GM12872 (cell line): ENCODE results near the gene MKX.

ENCODE experiments used
- CTCF ChIP-seq: IDR thresholded peaks from 3 replicates; pipeline ENCODE4 v1.5.1; 2011; ENCODE audit warnings: low read depth, mild to moderate bottlenecking, low read length, moderate library complexity; ENCODE audit not compliant: insufficient read depth

The MKX gene

GRCh38 chr10:27663621-27664020 is 82.0 kb downstream of the MKX start:
- no peak for TF ChIP-seq CTCF

- TF ChIP-seq CTCF = no peak
Measured at GRCh38 chr10:27661514-27662286, 83.9 kb downstream of the MKX start.

- no peak for TF ChIP-seq CTCF
Measured at GRCh38 chr10:27660711-27661110, 84.9 kb downstream of the MKX start.

GRCh38 chr10:27660268-27660667 is 85.4 kb downstream of the MKX start:
- TF ChIP-seq CTCF = no peak

GRCh38 chr10:27659786-27660185 is 85.8 kb downstream of the MKX start:
- TF ChIP-seq CTCF = no peak

- TF ChIP-seq CTCF = no peak
Measured at GRCh38 chr10:27658788-27659187, 86.8 kb downstream of the MKX start.

- no peak for TF ChIP-seq CTCF
Measured at GRCh38 chr10:27655296-27655695, 90.3 kb downstream of the MKX start.

GRCh38 chr10:27654284-27654683 is 91.3 kb downstream of the MKX start:
- TF ChIP-seq CTCF = no peak
